ENCODE data around the gene ACER2.

The ACER2 gene

GRCh38 chr9:19456426-19456825 is 47.6 kb downstream of the ACER2 start:
- no peak for DNase-seq (ENCODE audit: low read depth)

GRCh38 chr9:19456996-19457692 is 48.3 kb downstream of the ACER2 start:
- peak; percentile 26 for DNase-seq (ENCODE audit: low read depth)

GRCh38 chr9:19457693-19458009 is 48.8 kb downstream of the ACER2 start:
- no peak for DNase-seq (ENCODE audit: low read depth)

GRCh38 chr9:19460243-19460642 is 51.4 kb downstream of the ACER2 start:
- DNase-seq (ENCODE audit: low read depth): no peak

GRCh38 chr9:19461135-19461534 is 52.3 kb downstream of the ACER2 start:
- no peak for DNase-seq (ENCODE audit: low read depth)

GRCh38 chr9:19464061-19464763 is 55.4 kb downstream of the ACER2 start:
- no peak for DNase-seq (ENCODE audit: low read depth)

GRCh38 chr9:19464764-19465585 is 56.2 kb downstream of the ACER2 start:
- DNase-seq (ENCODE audit: low read depth): no peak

GRCh38 chr9:19465586-19466279 is 56.9 kb downstream of the ACER2 start:
- no peak for DNase-seq (ENCODE audit: low read depth)

- DNase-seq (ENCODE audit: low read depth): no peak
Observed at GRCh38 chr9:19466280-19466639, 57.5 kb downstream of the ACER2 start.

GRCh38 chr9:19469271-19469670 is 60.5 kb downstream of the ACER2 start:
- DNase-seq (ENCODE audit: low read depth): no peak

- DNase-seq (ENCODE audit: low read depth): no peak
Observed at GRCh38 chr9:19470567-19470966, 61.8 kb downstream of the ACER2 start.

- no peak for DNase-seq (ENCODE audit: low read depth)
Observed at GRCh38 chr9:19470981-19471650, 62.3 kb downstream of the ACER2 start.

GRCh38 chr9:19471737-19472648 is 63.2 kb downstream of the ACER2 start:
- DNase-seq (ENCODE audit: low read depth): no peak

GRCh38 chr9:19473605-19474004 is 64.8 kb downstream of the ACER2 start:
- no peak for DNase-seq (ENCODE audit: low read depth)

- DNase-seq (ENCODE audit: low read depth): no peak
Observed at GRCh38 chr9:19479874-19480273, 71.1 kb downstream of the ACER2 start.

- DNase-seq (ENCODE audit: low read depth): no peak
Observed at GRCh38 chr9:19480345-19480744, 71.5 kb downstream of the ACER2 start.

GRCh38 chr9:19481121-19481870 is 72.5 kb downstream of the ACER2 start:
- no peak for DNase-seq (ENCODE audit: low read depth)

- DNase-seq (ENCODE audit: low read depth): no peak
Observed at GRCh38 chr9:19481971-19482404, 73.2 kb downstream of the ACER2 start.

- no peak for DNase-seq (ENCODE audit: low read depth)
Observed at GRCh38 chr9:19484699-19485098, 75.9 kb downstream of the ACER2 start.

GRCh38 chr9:19485193-19485592 is 76.4 kb downstream of the ACER2 start:
- no peak for DNase-seq (ENCODE audit: low read depth)

All from HS-27A (cell line).